CD1c-positive myeloid dendritic cell (primary cell): ENCODE measurements around the gene UVRAG.
"Not testable (repeated sequence)": the region's sequence is repeated elsewhere in the genome, so short reads cannot be mapped to it uniquely, and the experiment has no call there.

Experiments used
- DNase-seq: peaks from one replicate; pipeline ENCODE4 v3.0.0-alpha.2; 2016; ENCODE audit errors: extremely low spot score

The UVRAG gene

GRCh38 chr11:76025068-76025467 is 210.1 kb downstream of the UVRAG start:
- DNase-seq, result no peak

- no peak for DNase-seq
Measured at GRCh38 chr11:76025817-76026216, 210.8 kb downstream of the UVRAG start.

GRCh38 chr11:76026281-76026680 is 211.3 kb downstream of the UVRAG start:
- DNase-seq, result no peak

GRCh38 chr11:76026862-76027261 is 211.9 kb downstream of the UVRAG start:
- no peak for DNase-seq

- DNase-seq, result no peak
Measured at GRCh38 chr11:76030286-76030685, 215.3 kb downstream of the UVRAG start.

- no peak for DNase-seq
Measured at GRCh38 chr11:76030968-76031590, 216.1 kb downstream of the UVRAG start.

GRCh38 chr11:76033699-76034098 is 218.7 kb downstream of the UVRAG start:
- peak; percentile 5 for DNase-seq

GRCh38 chr11:76035020-76035419 is 220.0 kb downstream of the UVRAG start:
- DNase-seq, result no peak

- DNase-seq, result no peak
Measured at GRCh38 chr11:76038608-76039007, 223.6 kb downstream of the UVRAG start.

- DNase-seq, result no peak
Measured at GRCh38 chr11:76041208-76041607, 226.2 kb downstream of the UVRAG start.

GRCh38 chr11:76044750-76045320 is 229.8 kb downstream of the UVRAG start:
- no peak for DNase-seq

- no peak for DNase-seq
Measured at GRCh38 chr11:76047231-76047630, 232.2 kb downstream of the UVRAG start.

GRCh38 chr11:76047766-76048165 is 232.8 kb downstream of the UVRAG start:
- DNase-seq, result no peak

GRCh38 chr11:76048763-76049162 is 233.8 kb downstream of the UVRAG start:
- no peak for DNase-seq

GRCh38 chr11:76049511-76049910 is 234.5 kb downstream of the UVRAG start:
- DNase-seq, result no peak

GRCh38 chr11:76051937-76052336 is 236.9 kb downstream of the UVRAG start:
- no peak for DNase-seq

GRCh38 chr11:76054330-76054729 is 239.3 kb downstream of the UVRAG start:
- DNase-seq, result no peak

- no peak for DNase-seq
Measured at GRCh38 chr11:76056876-76057275, 241.9 kb downstream of the UVRAG start.

GRCh38 chr11:76060475-76061036 is 245.5 kb downstream of the UVRAG start:
- not testable (repeated sequence) for DNase-seq

- no peak for DNase-seq
Measured at GRCh38 chr11:76062733-76063132, 247.7 kb downstream of the UVRAG start.

- no peak for DNase-seq
Measured at GRCh38 chr11:76064192-76064591, 249.2 kb downstream of the UVRAG start.

- no peak for DNase-seq
Measured at GRCh38 chr11:76067099-76067498, 252.1 kb downstream of the UVRAG start.

- DNase-seq, result no peak
Measured at GRCh38 chr11:76069001-76069400, 254.0 kb downstream of the UVRAG start.

- peak; percentile 38 for DNase-seq
Measured at GRCh38 chr11:76071090-76071489, 256.1 kb downstream of the UVRAG start.
